Stomach (tissue), 4 donors: ENCODE measurements around the gene DBNL.

ENCODE experiments used
- EP300 ChIP-seq: sonication (generic); formaldehyde crosslinking; IDR thresholded peaks from one replicate; pipeline ENCODE4 v1.6.1; 2017; ENCODE audit warnings: antibody characterized with exemption
- POLR2A ChIP-seq, 4 donors: fragments of 450-650 bp; IDR thresholded peaks; one replicate each; pipeline ENCODE4 v1.6.1; 2016; ENCODE audit warnings: antibody characterized with exemption in 4 of 4, control low read depth in 2 of 4, mild to moderate bottlenecking in 1 of 4, moderate library complexity in 1 of 4
- POLR2AphosphoS5 ChIP-seq, 3 donors: sonication (generic); formaldehyde crosslinking; IDR thresholded peaks; one replicate each; pipeline ENCODE4 v1.6.1; 2016; ENCODE audit warnings: antibody characterized with exemption in 3 of 3
- TF ChIP-seq, protein P1 (sequence below), 7 experiments: fragments of 450-650 bp in 4 of 7; fragments of 200-600 bp in 3 of 7; sonication (generic) in 3 of 7; IDR thresholded peaks; one replicate each; pipeline ENCODE4 v1.5.1; 2016 to 2019; ENCODE audit warnings: antibody characterized with exemption in 7 of 7, control low read depth in 2 of 7, mild to moderate bottlenecking in 1 of 7

DNA sequence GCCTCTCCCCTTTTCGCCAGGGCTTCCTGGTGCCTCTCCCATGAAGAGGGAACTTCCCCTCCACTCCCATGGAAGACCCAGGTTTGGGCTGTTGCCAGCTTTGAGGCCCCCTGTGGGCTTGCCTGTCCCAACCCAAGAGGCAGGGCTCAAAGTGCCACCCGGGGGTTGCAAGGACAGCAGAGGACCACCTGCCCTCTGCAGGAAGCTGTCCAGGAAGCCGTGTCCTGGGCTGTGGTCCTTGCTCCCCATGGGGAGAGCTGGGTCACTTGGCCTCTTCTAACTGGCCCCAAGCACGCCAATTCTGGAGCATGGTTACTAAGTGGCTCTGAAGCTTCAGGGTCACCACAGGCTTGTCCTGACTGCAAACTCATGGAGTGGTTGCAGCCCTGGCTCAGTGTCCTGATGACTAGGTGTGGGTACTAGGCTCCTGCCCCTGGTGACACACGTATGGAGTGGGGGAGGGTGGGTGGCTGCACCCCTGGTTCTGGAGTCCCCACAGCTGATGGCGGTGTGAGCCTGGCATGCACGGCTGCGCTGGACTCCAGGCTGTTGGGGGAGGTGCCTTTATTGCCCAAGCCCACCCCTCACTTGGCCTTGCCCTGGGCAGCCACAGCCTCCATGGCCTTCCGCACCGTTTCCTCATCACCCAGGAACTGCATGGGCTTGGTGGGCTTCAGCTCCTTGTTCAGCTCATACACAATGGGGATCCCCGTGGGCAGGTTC lies 17.8 kb downstream of the DBNL start:
- TF ChIP-seq, protein P1, sequence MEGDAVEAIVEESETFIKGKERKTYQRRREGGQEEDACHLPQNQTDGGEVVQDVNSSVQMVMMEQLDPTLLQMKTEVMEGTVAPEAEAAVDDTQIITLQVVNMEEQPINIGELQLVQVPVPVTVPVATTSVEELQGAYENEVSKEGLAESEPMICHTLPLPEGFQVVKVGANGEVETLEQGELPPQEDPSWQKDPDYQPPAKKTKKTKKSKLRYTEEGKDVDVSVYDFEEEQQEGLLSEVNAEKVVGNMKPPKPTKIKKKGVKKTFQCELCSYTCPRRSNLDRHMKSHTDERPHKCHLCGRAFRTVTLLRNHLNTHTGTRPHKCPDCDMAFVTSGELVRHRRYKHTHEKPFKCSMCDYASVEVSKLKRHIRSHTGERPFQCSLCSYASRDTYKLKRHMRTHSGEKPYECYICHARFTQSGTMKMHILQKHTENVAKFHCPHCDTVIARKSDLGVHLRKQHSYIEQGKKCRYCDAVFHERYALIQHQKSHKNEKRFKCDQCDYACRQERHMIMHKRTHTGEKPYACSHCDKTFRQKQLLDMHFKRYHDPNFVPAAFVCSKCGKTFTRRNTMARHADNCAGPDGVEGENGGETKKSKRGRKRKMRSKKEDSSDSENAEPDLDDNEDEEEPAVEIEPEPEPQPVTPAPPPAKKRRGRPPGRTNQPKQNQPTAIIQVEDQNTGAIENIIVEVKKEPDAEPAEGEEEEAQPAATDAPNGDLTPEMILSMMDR (IDR thresholded peaks at IDR 0.05) = no peak
- TF ChIP-seq POLR2A (IDR thresholded peaks at IDR 0.05) (no peak), POLR2AphosphoS5 (IDR thresholded peaks at IDR 0.05) (no peak), EP300 (no peak)
